Measurements from ENCODE around the gene AGBL4. TPM values are rescaled to one million over a fixed set of nuclear protein-coding genes. Genes with fewer than 3 reads are reported as not detected.
"Not testable (repeated sequence)": the region's sequence is repeated elsewhere in the genome, so short reads cannot be mapped to it uniquely, and the experiment has no call there.

AGBL4 gene
- total RNA-seq, 1 donor from 2014 or later: not detected

GRCh38 chr1:49016030-49016977 is 1007.5 kb downstream of the AGBL4 start:
- no peak for DNase-seq
- Histone ChIP-seq H3K27me3 (no peaks in the 10 kb centered on the region), H3K27ac (no peak overlapping the region), H3K9me3 (no peaks in the 10 kb centered on the region), H3K36me3 (no peaks in the 10 kb centered on the region), H3K4me1 (no peaks in the 10 kb centered on the region), H3K4me3 (no peak overlapping the region)
- no peak for ATAC-seq
- TF ChIP-seq CTCF (IDR thresholded peaks at IDR 0.05): no peak
- intact Hi-C loops (cut with DNase I): no loop called here

- H3K27ac ChIP-seq: no peak overlapping the region
- no peaks in the 10 kb centered on the region for H3K36me3 ChIP-seq
- no peak for DNase-seq
- H3K4me3 ChIP-seq: no peak overlapping the region
- ATAC-seq: no peak
- H3K9me3 ChIP-seq: no peaks in the 10 kb centered on the region
- H3K27me3 ChIP-seq: no peaks in the 10 kb centered on the region
- intact Hi-C loops (cut with DNase I): no loop called here
- TF ChIP-seq CTCF (IDR thresholded peaks at IDR 0.05): no peak
- H3K4me1 ChIP-seq: no peaks in the 10 kb centered on the region
Observed at GRCh38 chr1:49013079-49013478, 1010.7 kb downstream of the AGBL4 start.

GRCh38 chr1:49002981-49003380 is 1020.8 kb downstream of the AGBL4 start:
- H3K27me3 ChIP-seq; H3K9me3 ChIP-seq; H3K36me3 ChIP-seq; H3K27ac ChIP-seq; intact Hi-C loops (cut with DNase I); DNase-seq; ATAC-seq; H3K4me1 ChIP-seq; H3K4me3 ChIP-seq: not testable (repeated sequence)

DNA sequence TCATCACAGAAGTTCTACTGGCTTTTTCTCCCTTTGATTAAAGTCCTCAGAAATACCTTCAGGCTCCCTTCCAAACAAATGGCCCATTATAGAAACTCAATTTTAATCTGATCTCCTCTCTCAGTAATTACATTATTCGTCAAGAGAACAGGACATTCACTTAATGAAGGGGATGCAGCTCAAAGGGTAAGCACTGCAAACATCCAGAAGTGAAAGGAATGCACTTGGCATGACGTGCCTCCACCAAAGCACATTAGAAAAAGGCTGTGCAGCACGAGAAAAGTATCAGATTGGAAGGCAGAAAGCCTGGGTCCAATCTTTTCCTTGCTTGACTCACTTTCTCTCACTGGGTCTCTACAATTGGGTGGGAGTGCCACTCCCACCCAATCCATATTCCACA is 1024.4 kb downstream of the AGBL4 start:
- H3K36me3 ChIP-seq: no peaks in the 10 kb centered on the region
- no peaks in the 10 kb centered on the region for H3K9me3 ChIP-seq
- intact Hi-C loops (cut with DNase I): no loop called here
- no peaks in the 10 kb centered on the region for H3K27me3 ChIP-seq
- no peak overlapping the region for H3K4me3 ChIP-seq
- no peak overlapping the region for H3K27ac ChIP-seq
- no peak for TF ChIP-seq CTCF (IDR thresholded peaks at IDR 0.05)
- no peak for DNase-seq
- ATAC-seq: no peak
- H3K4me1 ChIP-seq: no peaks in the 10 kb centered on the region

GRCh38 chr1:48996311-48996710 is 1027.4 kb downstream of the AGBL4 start:
- Histone ChIP-seq H3K9me3 (no peaks in the 10 kb centered on the region), H3K36me3 (no peaks in the 10 kb centered on the region), H3K4me3 (no peak overlapping the region), H3K4me1 (no peaks in the 10 kb centered on the region), H3K27ac (no peak overlapping the region), H3K27me3 (no peaks in the 10 kb centered on the region)
- ATAC-seq: no peak
- intact Hi-C loops (cut with DNase I): no loop called here
- TF ChIP-seq CTCF (IDR thresholded peaks at IDR 0.05): no peak
- no peak for DNase-seq

- H3K4me3 ChIP-seq: no peak overlapping the region
- H3K36me3 ChIP-seq: no peaks in the 10 kb centered on the region
- no peaks in the 10 kb centered on the region for H3K9me3 ChIP-seq
- intact Hi-C loops (cut with DNase I): no loop called here
- H3K27ac ChIP-seq: no peak overlapping the region
- DNase-seq (no peak), ATAC-seq (no peak)
- TF ChIP-seq CTCF (IDR thresholded peaks at IDR 0.05): no peak
- H3K4me1 ChIP-seq: no peaks in the 10 kb centered on the region
- H3K27me3 ChIP-seq: no peaks in the 10 kb centered on the region
Observed at GRCh38 chr1:48988633-48989197, 1035.0 kb downstream of the AGBL4 start.

Measured in upper lobe of right lung (tissue), 1 donor.